ENCODE results near the gene CDCP1.

CDCP1 gene

DNA sequence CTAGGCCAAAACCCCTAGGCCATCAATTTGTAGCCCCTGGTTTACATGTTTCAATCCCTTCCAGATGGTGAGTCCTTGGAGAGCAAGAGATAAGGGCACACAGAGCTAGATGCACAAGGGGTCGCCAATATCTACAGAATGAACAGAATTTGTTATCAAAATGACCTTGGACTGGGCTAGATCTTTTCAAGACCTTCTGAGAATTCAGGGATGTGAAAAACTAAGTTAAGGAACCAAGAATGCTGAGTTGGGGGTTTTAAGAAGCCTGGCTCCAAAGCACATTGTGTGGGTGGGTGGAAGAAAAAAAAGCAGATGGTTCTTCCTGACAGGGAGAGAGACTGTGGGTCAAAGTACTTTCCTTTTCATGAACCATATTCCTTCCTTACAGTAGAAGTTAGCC is 10.2 kb downstream of the CDCP1 start:
- no peak for TF ChIP-seq POLR2A (IDR thresholded peaks at IDR 0.05; ENCODE audit: low read depth, low read length)
- FAIRE-seq (no peak), DNase-seq (ENCODE audit: insufficient read length, low spot score) (no peak)

DNA sequence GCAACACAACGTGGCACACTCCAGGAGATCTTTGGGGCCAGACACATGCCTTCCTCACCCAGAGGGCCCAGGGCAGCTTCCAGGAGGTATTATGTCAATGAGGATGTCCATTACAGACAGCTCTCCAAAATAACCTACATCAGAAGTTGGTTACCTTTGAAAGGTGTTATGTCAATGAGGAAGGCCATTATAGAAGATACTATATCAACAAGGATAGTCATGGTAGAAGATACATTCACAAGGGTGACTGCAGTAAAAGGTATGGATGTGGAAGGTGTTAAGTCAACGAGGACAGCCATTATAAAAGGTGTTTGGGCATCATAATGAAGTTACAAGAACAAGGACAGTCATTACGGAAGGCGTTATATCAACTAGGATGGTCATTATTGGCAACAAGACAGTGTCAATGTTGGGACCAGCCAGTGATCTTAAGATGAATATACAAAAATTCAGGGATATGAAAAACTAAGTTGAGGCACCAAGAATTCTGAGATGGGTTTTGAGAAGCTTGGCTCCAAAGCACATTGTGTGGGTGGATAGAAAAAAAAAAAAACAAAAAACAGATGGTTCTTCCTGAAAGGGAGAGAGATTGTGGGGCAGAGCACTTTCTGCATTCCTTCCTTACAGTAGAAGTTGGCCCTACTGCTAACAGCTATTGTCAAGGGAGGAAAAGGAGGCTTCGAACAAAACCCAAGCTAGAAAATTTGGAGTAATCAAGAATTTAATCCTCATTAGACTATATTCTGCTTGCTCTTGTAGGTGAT is 11.2 kb downstream of the CDCP1 start:
- FAIRE-seq (no peak), DNase-seq (ENCODE audit: insufficient read length, low spot score) (no peak)
- TF ChIP-seq POLR2A (IDR thresholded peaks at IDR 0.05; ENCODE audit: low read depth, low read length) = no peak

DNA sequence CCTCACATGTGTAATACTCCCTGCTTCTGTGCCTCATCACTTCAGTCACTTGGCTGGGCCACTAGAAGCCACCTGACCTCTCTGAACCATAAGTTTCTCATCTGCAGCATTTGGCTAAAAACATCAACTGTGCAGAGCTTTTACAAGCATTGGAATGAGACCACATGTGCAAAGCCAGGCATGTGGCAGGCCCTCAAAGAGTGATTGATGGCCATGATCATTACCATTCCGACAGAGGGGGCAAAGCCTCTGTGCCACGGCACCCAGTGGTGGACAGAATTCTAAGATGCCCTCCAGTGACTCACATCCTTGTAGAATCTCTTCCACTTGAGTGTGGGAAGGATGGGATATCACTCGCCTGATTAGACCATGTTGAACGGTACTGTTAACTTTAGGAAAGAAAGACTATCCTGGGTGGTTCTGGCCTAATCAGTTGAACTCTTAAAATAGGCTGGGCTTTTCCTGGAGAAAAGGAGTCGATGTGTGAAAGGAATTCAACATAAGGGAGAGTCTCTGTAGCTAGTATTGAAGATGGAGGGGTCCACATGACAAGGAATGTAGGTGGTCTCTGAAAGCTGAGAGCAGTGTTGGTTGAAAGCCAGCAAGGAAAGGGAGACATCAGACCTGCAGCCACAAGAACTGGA is 13.5 kb downstream of the CDCP1 start:
- FAIRE-seq (peak; percentile 82), DNase-seq (ENCODE audit: insufficient read length, low spot score) (no peak)
- TF ChIP-seq POLR2A (IDR thresholded peaks at IDR 0.05; ENCODE audit: low read depth, low read length) = no peak

DNA sequence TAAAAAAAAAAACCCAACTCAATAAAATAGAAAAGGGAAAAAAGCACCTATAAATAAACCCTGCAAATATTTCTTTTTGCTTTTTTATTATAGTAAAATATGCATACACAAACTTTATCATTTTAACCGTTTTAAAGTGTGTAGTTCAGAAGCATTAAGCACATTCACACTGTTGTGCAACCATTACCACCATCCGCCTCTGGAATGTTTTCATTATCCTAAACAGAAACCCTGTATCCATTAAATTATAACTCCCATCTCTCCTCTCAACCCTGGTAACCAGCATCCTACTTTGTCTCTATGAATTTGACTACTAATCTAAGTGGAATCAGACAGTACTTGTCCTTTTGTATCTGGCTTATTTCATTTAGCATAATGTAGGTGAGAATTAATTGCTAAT is 15.0 kb downstream of the CDCP1 start:
- FAIRE-seq (no peak), DNase-seq (ENCODE audit: insufficient read length, low spot score) (no peak)
- TF ChIP-seq POLR2A (IDR thresholded peaks at IDR 0.05; ENCODE audit: low read depth, low read length) = no peak

DNA sequence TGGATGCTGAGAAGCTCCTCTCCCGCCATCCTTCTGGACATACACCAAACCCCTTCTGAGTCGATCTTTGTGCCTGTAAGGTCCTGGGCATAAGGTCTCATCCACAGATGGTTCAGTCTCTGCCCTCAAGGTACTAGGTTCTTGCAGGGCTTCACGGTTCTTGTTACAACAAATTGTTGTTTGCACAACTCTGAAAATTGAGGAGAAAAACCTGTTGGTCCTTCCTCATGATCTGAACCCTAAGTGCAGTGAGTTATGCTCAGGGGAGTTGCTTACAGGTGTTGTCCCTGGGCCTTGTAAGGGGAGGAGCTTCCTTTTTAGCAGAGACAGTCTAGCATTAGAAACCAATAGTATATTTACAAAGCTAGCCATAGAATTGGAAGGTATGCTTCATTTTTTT is 15.7 kb downstream of the CDCP1 start:
- no peak for FAIRE-seq
- no peak for TF ChIP-seq POLR2A (IDR thresholded peaks at IDR 0.05; ENCODE audit: low read depth, low read length)

DNA sequence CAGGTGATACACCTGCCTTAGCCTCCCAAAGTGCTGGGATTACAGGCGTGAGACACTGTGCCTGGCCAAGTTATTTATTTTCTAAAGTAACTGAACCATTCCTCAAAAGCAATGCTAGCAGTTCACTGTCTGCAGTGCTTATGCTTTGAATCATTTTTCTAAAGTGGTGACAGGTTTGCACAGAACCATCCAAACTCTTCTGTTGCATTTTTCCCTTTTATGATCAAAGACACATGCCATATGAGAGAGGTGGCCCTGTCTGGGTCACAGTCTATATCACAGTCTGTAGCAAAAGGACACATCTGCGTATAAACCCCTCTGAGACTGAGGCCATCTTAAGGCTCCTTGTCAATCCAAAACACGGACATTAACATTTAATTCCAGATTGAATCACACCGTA is 17.2 kb downstream of the CDCP1 start:
- no peak for TF ChIP-seq POLR2A (IDR thresholded peaks at IDR 0.05; ENCODE audit: low read depth, low read length)
- DNase-seq (ENCODE audit: insufficient read length, low spot score) (no peak), FAIRE-seq (no peak)

More for the DNA sequence above, 15.7 kb downstream of the CDCP1 start:
- DNase-seq (ENCODE audit: insufficient read length, low spot score) = no peak

DNA sequence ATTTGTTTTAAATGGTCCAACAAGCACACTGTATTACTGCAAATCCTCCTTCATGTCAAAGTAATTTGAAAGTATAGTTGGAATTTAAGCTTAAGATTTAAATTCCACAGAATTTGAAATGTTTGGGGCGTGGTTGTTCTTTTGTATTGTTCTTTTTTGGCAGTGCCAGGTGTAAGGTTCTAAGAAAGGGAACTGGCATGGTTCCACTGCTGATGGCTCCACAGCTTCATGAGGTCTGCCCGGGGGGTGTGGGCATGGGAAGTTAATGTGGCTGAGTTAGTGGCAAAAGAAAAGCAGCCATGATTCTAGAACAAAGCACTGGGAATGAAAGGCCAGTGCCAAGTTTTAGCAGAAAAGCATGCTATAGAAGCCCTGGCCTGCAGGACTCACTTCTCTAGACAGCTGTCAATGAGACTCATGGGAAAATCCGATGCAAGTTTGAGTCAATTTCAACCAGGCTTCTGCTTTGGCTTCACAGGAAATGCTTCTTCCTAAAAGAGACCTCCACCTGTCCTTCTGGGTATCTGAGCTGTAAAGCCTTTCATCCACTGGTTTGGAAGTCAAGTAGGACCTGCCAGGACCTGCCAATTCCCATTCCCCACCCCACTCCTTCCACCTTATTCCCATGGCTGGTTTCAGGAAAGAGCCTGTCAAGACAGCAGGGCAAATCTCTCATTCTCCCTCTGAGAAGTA is 18.9 kb downstream of the CDCP1 start:
- no peak for TF ChIP-seq POLR2A (IDR thresholded peaks at IDR 0.05; ENCODE audit: low read depth, low read length)
- no peak for DNase-seq (ENCODE audit: insufficient read length, low spot score)
- no peak for FAIRE-seq

DNA sequence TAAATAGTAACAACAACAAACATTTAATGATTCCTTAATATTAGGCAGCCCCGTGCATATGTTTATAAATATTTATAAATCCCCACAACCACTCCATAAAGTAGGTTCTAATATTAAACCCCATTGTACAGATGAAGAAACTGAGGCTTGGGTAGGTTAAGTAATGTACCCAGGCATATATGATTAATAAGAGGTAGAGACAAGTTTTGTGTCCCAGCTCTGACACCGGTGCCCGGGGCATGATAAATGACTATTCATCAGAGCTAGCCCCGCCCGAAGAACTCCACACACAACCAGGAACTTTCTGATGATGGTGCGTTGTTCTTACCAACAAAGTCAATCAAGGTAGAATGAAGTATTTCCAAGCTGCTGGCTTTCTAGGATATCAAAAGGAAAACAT is 19.4 kb downstream of the CDCP1 start:
- no peak for DNase-seq (ENCODE audit: insufficient read length, low spot score)
- no peak for TF ChIP-seq POLR2A (IDR thresholded peaks at IDR 0.05; ENCODE audit: low read depth, low read length)
- no peak for FAIRE-seq

DNA sequence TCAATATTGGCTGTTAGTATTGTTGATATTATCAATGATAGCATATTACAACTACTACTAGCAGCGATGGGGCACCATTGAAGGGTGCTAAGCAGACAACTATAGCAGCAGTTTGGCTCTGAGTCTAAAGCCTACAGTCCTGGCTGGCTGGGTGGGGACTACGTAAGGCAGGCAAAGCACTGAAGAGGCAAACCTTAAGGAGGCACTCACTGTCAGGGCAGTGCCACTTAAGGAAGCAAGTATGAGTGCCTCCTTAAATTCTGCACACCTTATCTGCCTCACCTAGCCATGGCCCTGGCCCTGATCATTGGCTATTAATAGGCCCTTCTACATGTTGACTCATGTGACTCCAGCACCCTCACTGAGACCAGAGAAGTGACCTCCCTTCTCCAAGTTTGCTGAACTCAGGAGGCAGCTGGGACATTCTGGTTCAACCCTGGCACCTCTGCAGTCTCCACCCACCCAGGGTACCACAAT is 20.6 kb downstream of the CDCP1 start:
- no peak for FAIRE-seq
- no peak for TF ChIP-seq POLR2A (IDR thresholded peaks at IDR 0.05; ENCODE audit: low read depth, low read length)
- no peak for DNase-seq (ENCODE audit: insufficient read length, low spot score)

DNA sequence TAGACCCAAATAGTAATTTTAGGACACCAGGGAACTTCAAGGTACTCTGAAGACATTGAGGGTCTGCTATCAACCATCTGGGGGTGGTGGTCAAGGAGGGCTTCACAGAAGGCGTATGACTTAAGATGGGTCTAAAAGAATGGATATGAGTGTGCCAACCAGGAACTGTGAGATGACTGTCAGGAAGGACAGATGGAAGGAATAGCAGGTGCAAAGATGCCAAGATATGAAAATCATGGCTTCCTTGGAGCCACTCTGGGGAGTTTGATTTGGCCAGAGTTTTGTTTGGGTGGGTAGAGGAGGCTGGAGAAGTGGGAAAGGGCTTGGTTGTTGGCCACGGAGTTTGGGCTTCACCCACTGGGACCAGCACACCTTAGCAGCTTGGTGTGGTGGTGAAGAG is 21.2 kb downstream of the CDCP1 start:
- DNase-seq (ENCODE audit: insufficient read length, low spot score) = no peak
- no peak for TF ChIP-seq POLR2A (IDR thresholded peaks at IDR 0.05; ENCODE audit: low read depth, low read length)
- FAIRE-seq = no peak

DNA sequence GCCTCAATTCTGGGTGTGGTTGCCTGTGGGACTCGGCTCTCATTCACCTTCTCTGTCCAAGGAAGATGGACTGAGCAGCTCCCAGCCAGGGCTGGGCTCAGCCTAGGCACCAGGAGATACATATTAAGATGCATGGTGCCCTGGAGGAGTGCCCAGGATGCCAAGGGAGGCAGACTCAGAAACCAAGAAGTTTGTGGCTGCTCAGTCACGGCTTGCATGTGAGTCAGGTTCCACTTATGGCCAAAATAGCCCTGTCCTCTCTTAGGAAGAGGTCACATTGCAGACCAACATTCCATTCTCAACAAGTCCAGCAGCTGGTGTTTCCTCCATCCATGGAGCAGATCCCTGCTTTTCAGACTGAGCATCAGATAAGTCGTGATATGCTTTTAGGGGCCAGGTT is 21.8 kb downstream of the CDCP1 start:
- FAIRE-seq (peak; percentile 96), DNase-seq (ENCODE audit: insufficient read length, low spot score) (no peak)
- TF ChIP-seq POLR2A (IDR thresholded peaks at IDR 0.05; ENCODE audit: low read depth, low read length) = no peak

DNA sequence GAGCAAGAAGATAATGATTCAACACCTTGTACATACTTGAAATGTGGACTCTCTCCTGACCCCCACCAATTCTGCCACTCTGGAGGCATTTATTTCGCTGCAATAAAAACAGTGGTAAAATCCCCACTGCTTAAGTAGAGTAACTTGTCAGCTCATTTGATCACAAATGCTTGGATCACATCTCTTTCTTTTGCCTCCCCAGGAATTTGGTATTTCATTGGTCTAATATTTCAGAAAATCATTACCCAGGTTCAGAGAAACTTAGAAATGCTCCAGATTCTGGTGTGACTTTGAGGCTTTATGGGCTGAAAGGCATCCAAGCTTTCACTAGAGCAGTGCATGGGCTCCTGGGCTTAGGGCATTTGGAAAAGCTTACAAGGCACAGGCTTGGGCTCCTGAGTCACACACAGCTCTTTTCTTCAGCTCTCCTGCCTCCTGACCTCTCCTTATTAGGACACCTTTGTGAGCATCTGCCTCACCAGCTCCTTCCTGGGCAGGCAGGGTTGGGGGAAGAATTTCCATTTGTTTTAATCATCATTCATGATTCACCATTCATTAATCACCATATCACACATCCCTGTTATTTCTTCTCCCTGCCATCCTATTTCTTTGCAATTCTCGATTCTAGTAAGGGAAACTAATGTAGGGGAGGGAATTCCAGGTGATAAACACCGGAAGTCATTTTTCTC is 22.5 kb downstream of the CDCP1 start:
- DNase-seq (ENCODE audit: insufficient read length, low spot score) = no peak
- no peak for TF ChIP-seq POLR2A (IDR thresholded peaks at IDR 0.05; ENCODE audit: low read depth, low read length)
- no peak for FAIRE-seq

DNA sequence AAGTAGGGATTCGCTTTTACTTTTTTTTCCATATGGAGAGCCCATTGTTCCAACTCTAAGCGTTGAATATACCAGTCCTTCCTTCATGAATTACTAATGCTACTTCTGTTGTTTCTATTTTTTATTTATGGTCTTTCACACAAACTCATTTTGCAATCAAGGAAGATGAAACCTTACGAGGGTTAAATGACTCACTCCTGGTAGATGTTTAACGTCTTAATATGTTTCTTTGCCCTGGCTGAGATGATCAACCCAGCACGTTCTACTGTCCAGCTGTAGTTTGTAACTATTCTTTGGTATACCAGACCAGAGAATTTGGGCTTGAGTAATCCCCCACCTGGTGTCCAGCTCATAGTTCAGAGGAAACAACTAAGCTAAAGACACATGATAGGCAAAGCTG is 23.1 kb downstream of the CDCP1 start:
- TF ChIP-seq POLR2A (IDR thresholded peaks at IDR 0.05; ENCODE audit: low read depth, low read length) = no peak
- DNase-seq (ENCODE audit: insufficient read length, low spot score) = no peak
- FAIRE-seq = peak; percentile 50
